ENCODE results near the gene EXD3. TPM values are rescaled to one million over a fixed set of nuclear protein-coding genes. Genes with fewer than 3 reads are reported as not detected.

Gene EXD3
- total and polyA plus RNA-seq, 9 of the 15 experiments (the other 6 are each of a cell fraction or from before 2014, with no cell fraction given): 0.29 to 12.5 (median 3.9) TPM

DNA sequence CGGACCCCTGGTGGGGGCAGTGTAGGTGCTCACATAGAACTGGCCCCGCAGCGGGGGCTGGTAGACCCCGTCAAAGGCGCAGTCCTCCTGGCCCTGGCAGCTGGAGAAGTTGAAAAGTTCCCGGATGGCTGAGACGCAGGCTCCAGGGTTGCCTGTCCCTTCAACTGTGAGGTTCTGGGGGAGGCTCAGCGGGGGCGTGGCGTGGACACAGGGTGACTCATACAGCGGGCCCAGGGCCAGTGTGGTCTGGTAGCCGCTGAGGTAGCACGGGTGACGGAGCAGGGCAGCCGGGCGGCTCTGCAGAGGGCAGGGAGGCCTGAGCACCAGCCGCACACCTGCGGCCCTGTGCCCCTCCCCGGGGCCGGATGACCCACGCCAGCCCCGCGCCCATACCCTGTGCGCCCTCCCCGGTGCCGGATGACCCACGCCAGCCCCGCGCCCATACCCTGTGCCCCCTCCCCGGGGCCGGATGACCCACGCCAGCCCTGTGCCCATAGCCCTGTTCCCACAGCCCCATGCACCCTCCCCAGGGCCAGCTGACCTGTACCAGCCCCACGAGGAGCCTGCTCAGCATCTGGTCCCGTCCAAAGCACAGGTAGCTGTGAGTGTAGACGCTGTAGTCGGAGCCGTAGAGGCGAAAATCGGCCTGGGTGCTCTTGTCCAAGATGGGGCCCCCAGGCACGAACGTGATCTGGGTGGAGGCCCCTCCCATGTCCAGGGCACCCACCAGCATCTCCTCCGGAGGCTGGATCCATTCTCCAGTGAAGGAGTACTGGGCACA, 13.2 kb upstream of the EXD3 start:
- Histone ChIP-seq H3K4me1 (replicated peaks in 1 of 2; ENCODE audit: control insufficient read depth in 2 of 2, insufficient read depth in 2 of 2, low read length in 2 of 2) (peaks cover 14 to 79% of the 10 kb centered on the region in 2 experiments; a peak in 4 of 5 replicates), H3K9ac (ENCODE audit: insufficient read depth in 1 of 2, low read depth in 2 of 2, low read length in 2 of 2) (peak overlapping the region; percentile 69 to 91), H3K79me2 (ENCODE audit: control insufficient read depth, insufficient read depth, low read length) (no peaks in the 10 kb centered on the region), H4K20me1 (replicated peaks; ENCODE audit: control insufficient read depth, insufficient read depth, low read length) (no peaks in the 10 kb centered on the region), H3K9me3 (replicated peaks; ENCODE audit: control insufficient read depth, insufficient read depth, low read depth, low read length) (no peaks in the 10 kb centered on the region), H3K36me3 (ENCODE audit: control insufficient read depth, insufficient read depth, low read length) (no peaks in the 10 kb centered on the region), H3K4me3 (no peak overlapping the region; the same call in 1 of the 2 replicates), H3K9me1 (ENCODE audit: control insufficient read depth, insufficient read depth, low read length) (no peaks in the 10 kb centered on the region), H3K27ac (ENCODE audit: extremely low read depth, low read depth, low read length) (peak overlapping the region; percentile 78; the same call in 2 of the 3 replicates), H3K27me3 (ENCODE audit: control insufficient read depth in 2 of 2, insufficient read depth in 2 of 2, low read length in 2 of 2) (no peaks in the 10 kb centered on the region), H3K4me2 (ENCODE audit: insufficient read depth, low read length) (peak overlapping the region; percentile 50), H2AFZ (ENCODE audit: low read depth, low read length) (peak overlapping the region; percentile 74)
- WGBS (ENCODE audit: insufficient coverage, low coverage, missing lambda C conversion rate): 31% methylated on average over 36 of the region's 42 CpGs
- ChIA-PET CTCF (ENCODE audit: low intra/inter-chr PET ratio) (no interaction called here), POLR2A (interaction anchor here (1.0 to 3.5 kb wide), 4 partner anchors 8 to 197 kb away, joined by 3 to 21 read pairs (median 4); partner anchors contain the start of genes EXD3 and NOXA1)
- no TSS peak for BruUV-seq (replicated peaks)
- ATAC-seq (peak; percentile 96), DNase-seq (ENCODE audit: extremely low read depth in 1 of 4, low spot score in 3 of 4) (peak; percentile 88 to 94 (median 91)), FAIRE-seq (peak; percentile 94)
- intact Hi-C loops (cut with micrococcal nuclease): no loop called here
- in situ Hi-C loops (cut with MboI): no loop called here
- 0 out of 2 replicates have a peak, but pooled peaks have one; percentile 42 for TF ChIP-seq ZBED1 (IDR thresholded peaks at IDR 0.05)
- peak; percentile 71 for TF ChIP-seq CREM (IDR thresholded peaks at IDR 0.05; ENCODE audit: low read depth)
- TF ChIP-seq DIDO1 (tag; IDR thresholded peaks at IDR 0.05; ENCODE audit: low read depth): no peak
- TF ChIP-seq MYBL2 (IDR thresholded peaks at IDR 0.05; ENCODE audit: low read depth): no peak
- no peak for TF ChIP-seq MYBL2 (CRISPR knock-in tag; IDR thresholded peaks at IDR 0.05; ENCODE audit: borderline replicate concordance)
- no peak for TF ChIP-seq YBX1 (IDR thresholded peaks at IDR 0.05)
- TF ChIP-seq RBM34 (IDR thresholded peaks at IDR 0.05; ENCODE audit: borderline replicate concordance, insufficient read depth, low read length): no peak
- TF ChIP-seq, protein P1, sequence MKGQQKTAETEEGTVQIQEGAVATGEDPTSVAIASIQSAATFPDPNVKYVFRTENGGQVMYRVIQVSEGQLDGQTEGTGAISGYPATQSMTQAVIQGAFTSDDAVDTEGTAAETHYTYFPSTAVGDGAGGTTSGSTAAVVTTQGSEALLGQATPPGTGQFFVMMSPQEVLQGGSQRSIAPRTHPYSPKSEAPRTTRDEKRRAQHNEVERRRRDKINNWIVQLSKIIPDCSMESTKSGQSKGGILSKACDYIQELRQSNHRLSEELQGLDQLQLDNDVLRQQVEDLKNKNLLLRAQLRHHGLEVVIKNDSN (CRISPR knock-in tag; IDR thresholded peaks at IDR 0.05): no peak
- TF ChIP-seq, protein P2, sequence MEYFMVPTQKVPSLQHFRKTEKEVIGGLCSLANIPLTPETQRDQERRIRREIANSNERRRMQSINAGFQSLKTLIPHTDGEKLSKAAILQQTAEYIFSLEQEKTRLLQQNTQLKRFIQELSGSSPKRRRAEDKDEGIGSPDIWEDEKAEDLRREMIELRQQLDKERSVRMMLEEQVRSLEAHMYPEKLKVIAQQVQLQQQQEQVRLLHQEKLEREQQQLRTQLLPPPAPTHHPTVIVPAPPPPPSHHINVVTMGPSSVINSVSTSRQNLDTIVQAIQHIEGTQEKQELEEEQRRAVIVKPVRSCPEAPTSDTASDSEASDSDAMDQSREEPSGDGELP (CRISPR knock-in tag; IDR thresholded peaks at IDR 0.05; ENCODE audit: borderline replicate concordance): peak; percentile 73
- TF ChIP-seq ETV6 (IDR thresholded peaks at IDR 0.05; ENCODE audit: borderline replicate concordance in 1 of 2, low read depth in 2 of 2, low read length in 1 of 2): no peak
- TF ChIP-seq ETV6 (CRISPR knock-in tag; IDR thresholded peaks at IDR 0.05; ENCODE audit: borderline replicate concordance): no peak
- no peak for TF ChIP-seq ZNF263 (CRISPR knock-in tag; IDR thresholded peaks at IDR 0.05; ENCODE audit: borderline replicate concordance)
- TF ChIP-seq DMBX1 (CRISPR knock-in tag; IDR thresholded peaks at IDR 0.05; ENCODE audit: borderline replicate concordance): no peak
- no peak for TF ChIP-seq ARID3B (CRISPR knock-in tag; IDR thresholded peaks at IDR 0.05; ENCODE audit: borderline replicate concordance)
- no peak for TF ChIP-seq ADNP (tag; IDR thresholded peaks at IDR 0.05)
- TF ChIP-seq CCAR2 (IDR thresholded peaks at IDR 0.05; ENCODE audit: low read depth, low read length): no peak
- no peak for TF ChIP-seq NCOA2 (IDR thresholded peaks at IDR 0.05; ENCODE audit: partially characterized antibody in 2 of 2)
- no peak for TF ChIP-seq ZFP36 (IDR thresholded peaks at IDR 0.05; ENCODE audit: low read depth, low read length, partially characterized antibody)
- TF ChIP-seq ZNF561 (CRISPR knock-in tag; conservative IDR thresholded peaks at IDR 0.05): no peak
